Measurements from ENCODE around the gene TBC1D1. TPM values are rescaled to one million over a fixed set of nuclear protein-coding genes. Genes with fewer than 3 reads are reported as not detected.

TBC1D1 gene
- total RNA-seq, 1 donor: 66.6 TPM

GRCh38 chr4:37924946-37925345 is 34.1 kb downstream of the TBC1D1 start:
- no peak for DNase-seq (ENCODE audit: insufficient read length, low spot score, missing footprints)
- Histone ChIP-seq H2AFZ (ENCODE audit: low read length) (no peak overlapping the region), H3K79me2 (ENCODE audit: insufficient read depth, low read length) (no peaks in the 10 kb centered on the region), H3K27ac (ENCODE audit: low read depth, low read length) (no peak overlapping the region), H3K4me3 (ENCODE audit: insufficient read depth, low read length) (no peak overlapping the region), H3K4me2 (ENCODE audit: insufficient read depth, low read length) (no peak overlapping the region), H3K4me1 (ENCODE audit: insufficient read depth, low read length) (peaks cover 21% of the 10 kb centered on the region), H4K20me1 (ENCODE audit: insufficient read depth, low read length) (no peaks in the 10 kb centered on the region), H3K36me3 (ENCODE audit: insufficient read depth, low read length) (no peaks in the 10 kb centered on the region), H3K9me3 (ENCODE audit: low read depth, low read length) (no peaks in the 10 kb centered on the region), H3K27me3 (ENCODE audit: insufficient read depth, low read length) (peaks cover 2% of the 10 kb centered on the region)
- no peak for TF ChIP-seq CTCF (IDR thresholded peaks at IDR 0.05; ENCODE audit: extremely low read depth, low read depth, low read length)

- H3K36me3 ChIP-seq (ENCODE audit: insufficient read depth, low read length): no peaks in the 10 kb centered on the region
- no peaks in the 10 kb centered on the region for H4K20me1 ChIP-seq (ENCODE audit: insufficient read depth, low read length)
- DNase-seq (ENCODE audit: insufficient read length, low spot score, missing footprints): no peak
- peaks cover 2% of the 10 kb centered on the region for H3K27me3 ChIP-seq (ENCODE audit: insufficient read depth, low read length)
- no peak overlapping the region for H3K4me3 ChIP-seq (ENCODE audit: insufficient read depth, low read length)
- no peak overlapping the region for H3K27ac ChIP-seq (ENCODE audit: low read depth, low read length)
- H3K4me2 ChIP-seq (ENCODE audit: insufficient read depth, low read length): no peak overlapping the region
- no peak overlapping the region for H2AFZ ChIP-seq (ENCODE audit: low read length)
- no peaks in the 10 kb centered on the region for H3K79me2 ChIP-seq (ENCODE audit: insufficient read depth, low read length)
- no peak for TF ChIP-seq CTCF (IDR thresholded peaks at IDR 0.05; ENCODE audit: extremely low read depth, low read depth, low read length)
- no peaks in the 10 kb centered on the region for H3K9me3 ChIP-seq (ENCODE audit: low read depth, low read length)
- peaks cover 33% of the 10 kb centered on the region for H3K4me1 ChIP-seq (ENCODE audit: insufficient read depth, low read length)
Measured at GRCh38 chr4:37927434-37927833, 36.5 kb downstream of the TBC1D1 start.

GRCh38 chr4:37928426-37929416 is 37.8 kb downstream of the TBC1D1 start:
- TF ChIP-seq CTCF (IDR thresholded peaks at IDR 0.05; ENCODE audit: extremely low read depth, low read depth, low read length): no peak
- peak overlapping the region; percentile 76 for H3K4me2 ChIP-seq (ENCODE audit: insufficient read depth, low read length)
- H3K4me3 ChIP-seq (ENCODE audit: insufficient read depth, low read length): peak overlapping the region; percentile 32

GRCh38 chr4:37934096-37934495 is 43.2 kb downstream of the TBC1D1 start:
- no peak for TF ChIP-seq CTCF (IDR thresholded peaks at IDR 0.05; ENCODE audit: extremely low read depth, low read depth, low read length)
- DNase-seq (ENCODE audit: insufficient read length, low spot score, missing footprints): no peak
- Histone ChIP-seq H3K36me3 (ENCODE audit: insufficient read depth, low read length) (no peaks in the 10 kb centered on the region), H3K4me3 (ENCODE audit: insufficient read depth, low read length) (no peak overlapping the region), H2AFZ (ENCODE audit: low read length) (no peak overlapping the region), H4K20me1 (ENCODE audit: insufficient read depth, low read length) (no peaks in the 10 kb centered on the region), H3K4me2 (ENCODE audit: insufficient read depth, low read length) (no peak overlapping the region), H3K27me3 (ENCODE audit: insufficient read depth, low read length) (no peaks in the 10 kb centered on the region), H3K79me2 (ENCODE audit: insufficient read depth, low read length) (no peaks in the 10 kb centered on the region), H3K27ac (ENCODE audit: low read depth, low read length) (no peak overlapping the region), H3K4me1 (ENCODE audit: insufficient read depth, low read length) (peaks cover 24% of the 10 kb centered on the region), H3K9me3 (ENCODE audit: low read depth, low read length) (no peaks in the 10 kb centered on the region)

More at GRCh38 chr4:37928426-37929416, 37.8 kb downstream of the TBC1D1 start:
- Histone ChIP-seq H3K27ac (ENCODE audit: low read depth, low read length) (no peak overlapping the region), H3K36me3 (ENCODE audit: insufficient read depth, low read length) (no peaks in the 10 kb centered on the region), H3K27me3 (ENCODE audit: insufficient read depth, low read length) (peaks cover 2% of the 10 kb centered on the region), H3K79me2 (ENCODE audit: insufficient read depth, low read length) (no peaks in the 10 kb centered on the region), H2AFZ (ENCODE audit: low read length) (no peak overlapping the region), H4K20me1 (ENCODE audit: insufficient read depth, low read length) (no peaks in the 10 kb centered on the region), H3K4me1 (ENCODE audit: insufficient read depth, low read length) (peaks cover 38% of the 10 kb centered on the region), H3K9me3 (ENCODE audit: low read depth, low read length) (no peaks in the 10 kb centered on the region)
- DNase-seq (ENCODE audit: insufficient read length, low spot score, missing footprints): peak; percentile 80

Measured in osteoblast (primary cell).